DMS 273 treated with DMSO at 0.1 percent for 48 hours (cell line): ENCODE results near the gene KCNMA1.
A peak's percentile ranks its signal among the peaks of the same experiment; 100 is the strongest.

Source experiments
- DNase-seq: peaks from one replicate; lab custom pipeline; 2025; lab: John Stamatoyannopoulos, UW

The KCNMA1 gene

DNA sequence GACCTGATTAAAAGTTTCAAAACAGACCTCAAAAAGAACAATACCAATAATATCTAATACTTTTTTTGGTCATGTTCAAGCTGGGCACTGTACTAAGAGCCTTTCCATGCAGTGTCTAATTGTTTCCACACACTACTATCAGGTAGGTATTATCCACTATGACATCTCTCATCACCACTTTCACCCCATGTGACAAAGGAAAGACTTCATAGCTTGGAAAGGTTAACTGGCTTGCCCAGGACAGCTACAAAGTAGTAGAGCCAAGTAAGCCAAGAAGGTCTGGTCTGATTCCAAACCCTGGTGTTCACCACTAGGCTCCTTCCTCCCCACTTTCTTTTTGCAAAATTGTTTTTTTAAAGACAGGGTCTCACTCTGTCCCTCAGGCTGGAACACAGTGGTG, 400.5 kb downstream of the KCNMA1 start:
- no peak for DNase-seq

DNA sequence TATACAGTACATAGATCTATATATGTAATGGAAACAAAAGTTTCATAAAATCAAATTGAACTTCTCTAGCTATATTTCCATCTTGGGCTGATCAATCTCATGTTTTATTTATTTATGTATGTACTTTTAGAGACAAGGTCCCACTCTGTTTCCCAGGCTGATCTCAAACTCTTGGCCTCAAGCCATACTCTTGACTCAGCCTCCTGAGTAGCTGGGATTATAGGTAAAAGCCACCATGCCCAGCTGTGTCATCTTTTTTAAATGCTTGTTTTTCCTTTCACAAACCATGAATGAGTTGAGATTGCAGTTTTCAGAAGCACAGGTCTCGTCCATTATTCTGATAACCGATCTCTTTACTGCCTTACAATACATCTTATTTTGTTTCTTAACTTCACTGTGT, 400.9 kb downstream of the KCNMA1 start:
- no peak for DNase-seq

- DNase-seq: no peak
Observed at GRCh38 chr10:77236029-77236428, 401.6 kb downstream of the KCNMA1 start.

DNA sequence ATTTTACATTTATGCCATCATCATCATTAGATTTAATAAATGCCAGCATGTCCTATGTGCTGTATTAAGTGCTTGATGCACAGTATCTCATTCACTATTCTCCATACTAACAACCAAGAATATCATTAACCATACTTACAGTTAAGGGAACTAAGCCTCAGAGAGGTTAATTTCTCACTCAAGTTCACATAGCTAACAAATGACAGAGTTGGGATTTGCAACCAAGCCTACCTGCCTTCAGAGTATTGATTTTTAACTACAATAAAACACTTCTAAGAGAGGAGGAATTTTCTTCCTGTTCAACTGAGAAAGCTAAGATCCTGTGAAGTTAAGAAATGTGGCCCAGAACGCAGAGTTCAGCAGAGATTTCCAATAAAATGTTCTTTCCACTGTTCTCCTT, 403.0 kb downstream of the KCNMA1 start:
- DNase-seq: no peak

DNA sequence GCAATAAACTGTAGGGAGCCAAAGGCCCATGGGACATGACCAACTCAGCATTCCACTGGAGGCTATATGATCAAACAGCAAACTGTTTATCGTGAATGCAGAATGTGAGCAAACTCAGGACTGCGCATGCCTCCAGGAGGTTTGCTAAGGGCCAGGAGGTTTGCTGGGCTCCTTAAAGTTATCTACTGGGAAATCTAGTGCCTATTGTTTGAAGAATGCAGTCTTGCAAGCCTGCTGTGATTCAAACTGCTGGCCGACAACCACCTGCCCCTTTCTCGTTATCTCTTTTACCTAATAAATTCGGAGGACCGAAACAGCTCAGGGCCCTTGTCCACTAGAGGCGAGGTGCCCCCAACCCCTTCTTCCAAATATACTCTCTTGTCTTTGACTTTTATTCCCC, 404.1 kb downstream of the KCNMA1 start:
- DNase-seq: no peak

DNA sequence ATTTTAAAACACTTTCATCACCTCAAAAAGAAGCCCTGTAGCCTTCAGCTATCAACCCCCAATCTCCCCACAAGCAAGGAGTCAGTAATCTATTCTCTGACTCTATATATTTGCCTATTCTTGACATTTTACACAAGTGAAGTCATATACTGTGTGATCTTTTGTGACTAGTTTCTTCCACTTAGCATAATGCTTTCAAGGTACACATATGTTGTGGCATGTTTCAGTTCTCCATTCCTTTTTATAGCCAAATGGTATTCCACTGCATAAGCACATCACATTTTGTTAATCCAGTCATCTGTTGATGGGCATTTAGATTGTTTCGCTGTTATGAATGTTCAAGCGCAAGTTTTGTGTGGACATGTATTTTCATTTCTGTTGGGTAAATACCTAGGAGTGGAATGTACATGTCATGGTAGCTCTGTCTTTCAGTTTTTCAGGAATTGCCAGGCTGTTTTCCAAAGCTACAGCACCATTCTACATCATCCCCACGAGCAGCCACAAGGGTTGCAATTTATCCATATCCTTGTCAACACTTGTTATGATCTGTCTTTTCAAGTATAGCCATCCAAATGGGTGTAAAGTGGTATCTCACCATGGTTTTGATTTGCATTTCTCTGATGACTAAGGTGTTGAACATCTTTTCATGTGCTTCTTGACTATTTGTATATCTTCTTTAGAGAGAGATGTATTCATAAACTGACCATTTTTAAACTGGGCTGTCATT, 405.6 kb downstream of the KCNMA1 start:
- no peak for DNase-seq

DNA sequence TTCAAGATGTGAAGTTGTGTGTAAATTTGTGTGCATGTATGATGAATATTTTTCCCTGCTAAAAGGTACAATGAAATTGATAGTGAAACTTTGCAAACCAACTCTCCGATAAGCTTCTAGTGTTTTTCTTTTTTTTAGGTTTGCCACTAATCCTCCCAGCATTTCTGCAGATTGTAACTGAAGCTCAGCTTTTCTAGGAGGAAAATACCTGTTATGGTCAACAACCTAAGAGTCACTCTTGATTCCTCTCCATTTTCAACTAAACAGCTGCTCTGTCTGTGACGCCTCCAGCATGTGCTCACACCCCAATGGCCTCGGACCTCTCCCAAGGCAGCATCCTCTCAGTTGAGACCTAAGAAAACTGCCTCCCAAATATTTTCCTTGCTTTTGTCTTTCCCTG, 406.2 kb downstream of the KCNMA1 start:
- no peak for DNase-seq

DNA sequence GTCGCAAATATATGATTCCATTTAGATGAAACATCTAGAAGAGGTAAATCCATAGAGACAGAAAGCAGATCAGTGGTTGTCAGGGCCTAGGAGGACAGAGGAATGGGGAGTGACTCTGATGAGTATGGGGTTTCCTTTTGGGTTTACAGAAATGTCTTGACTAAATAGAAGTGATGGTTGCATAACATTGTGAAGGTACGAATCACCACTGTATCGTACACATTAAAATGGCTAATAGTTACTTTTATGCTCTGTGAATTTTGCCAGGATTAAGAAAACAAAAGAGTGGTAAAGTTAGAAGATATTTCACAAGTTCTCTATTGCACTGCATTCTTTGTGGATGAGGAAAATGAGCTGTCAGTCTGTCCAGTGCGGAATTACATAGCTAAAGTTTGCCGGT, 407.4 kb downstream of the KCNMA1 start:
- DNase-seq: no peak

GRCh38 chr10:77229704-77230103, 407.9 kb downstream of the KCNMA1 start:
- DNase-seq: no peak

GRCh38 chr10:77228559-77228958, 409.0 kb downstream of the KCNMA1 start:
- DNase-seq: no peak

DNA sequence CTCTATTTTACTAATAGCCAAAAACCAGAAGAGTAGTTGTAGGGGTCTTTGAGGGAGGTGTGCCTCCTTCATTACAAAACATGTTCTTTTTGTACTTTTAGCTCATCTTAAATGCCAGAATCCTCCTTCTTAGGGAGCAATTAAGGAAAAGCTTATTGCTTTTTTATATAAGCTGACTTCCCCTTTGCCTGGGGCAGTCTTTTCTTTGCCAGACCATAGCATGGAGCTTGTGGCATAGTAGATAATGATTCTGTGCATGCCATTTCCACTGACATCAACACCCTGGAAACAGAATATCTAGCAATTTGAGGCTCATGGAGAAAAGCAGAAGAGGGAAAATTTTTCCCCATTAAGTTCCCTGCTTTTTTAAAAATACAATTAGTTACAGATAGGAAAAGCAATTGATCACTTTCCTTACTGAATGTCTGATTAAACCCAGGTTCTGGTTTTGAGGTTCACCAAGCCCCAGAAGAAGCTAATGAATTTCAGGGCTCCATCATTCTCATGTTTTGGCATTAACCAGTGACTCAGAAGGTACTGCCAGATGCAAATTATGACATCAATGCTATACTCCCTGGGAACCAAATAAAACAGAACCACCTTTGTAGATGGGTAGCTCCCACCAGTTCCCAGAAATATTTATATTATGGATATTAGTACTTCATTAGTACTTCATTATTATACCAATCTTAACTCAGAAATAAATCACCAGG, 410.6 kb downstream of the KCNMA1 start:
- DNase-seq: no peak

DNA sequence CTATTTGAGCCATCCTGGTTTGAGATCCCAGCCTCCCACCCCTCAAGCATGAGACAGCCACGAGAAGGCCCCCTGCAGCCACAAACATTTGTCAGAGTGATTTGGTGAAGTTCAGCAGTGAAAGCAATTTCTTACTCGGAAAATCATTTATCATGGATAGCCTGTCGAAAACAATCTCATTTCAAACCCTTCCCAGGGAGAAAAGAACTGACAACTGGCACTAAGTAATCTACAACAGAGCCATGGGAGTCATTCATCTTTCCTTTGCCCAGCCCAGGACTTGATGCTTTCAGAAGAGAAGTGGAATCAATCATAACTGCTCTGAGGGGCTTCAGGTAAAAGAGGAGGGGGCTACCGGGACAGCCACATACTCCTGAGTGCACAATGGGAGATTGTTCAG, 411.2 kb downstream of the KCNMA1 start:
- DNase-seq: no peak

DNA sequence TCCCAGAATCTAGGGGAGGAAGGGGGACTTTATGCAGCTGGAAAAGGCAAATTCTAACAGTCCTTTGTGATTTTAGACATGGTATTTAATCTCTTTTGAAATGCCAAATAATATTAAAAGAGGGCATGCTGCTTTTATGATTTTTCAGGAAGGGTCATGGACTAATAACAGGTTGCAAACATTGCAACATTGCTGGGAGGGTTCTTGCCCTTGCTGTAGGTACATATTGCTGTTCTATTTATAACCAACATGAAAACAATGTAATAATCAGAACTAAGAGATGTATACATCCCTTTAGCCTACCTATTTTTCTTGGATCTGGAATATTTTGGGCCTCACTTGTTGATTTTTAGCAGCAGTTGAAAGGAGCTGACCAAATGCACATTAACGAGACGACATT, 411.6 kb downstream of the KCNMA1 start:
- DNase-seq: no peak

- DNase-seq: peak; percentile 66
Observed at GRCh38 chr10:77223526-77224460, 413.8 kb downstream of the KCNMA1 start.

GRCh38 chr10:77220150-77220549, 417.5 kb downstream of the KCNMA1 start:
- DNase-seq: no peak

DNA sequence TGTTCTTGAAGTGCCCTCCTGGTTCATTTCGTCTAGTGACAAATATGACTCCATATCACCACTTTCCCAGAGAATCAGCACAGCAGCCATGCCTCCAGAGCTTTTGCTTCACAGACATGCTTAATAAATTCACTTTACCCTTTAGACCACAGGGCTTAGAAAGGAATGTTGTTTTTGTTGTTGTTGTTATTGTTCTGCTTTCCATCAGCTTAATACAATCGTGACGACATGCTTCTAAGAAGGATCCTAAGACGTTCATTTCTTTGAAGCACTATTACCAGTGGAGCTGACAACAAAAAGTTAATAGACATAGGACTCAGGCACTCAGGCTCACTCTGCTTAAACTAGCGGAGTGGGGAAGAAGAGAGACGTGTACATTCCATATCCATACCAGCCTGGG, 418.6 kb downstream of the KCNMA1 start:
- no peak for DNase-seq

DNA sequence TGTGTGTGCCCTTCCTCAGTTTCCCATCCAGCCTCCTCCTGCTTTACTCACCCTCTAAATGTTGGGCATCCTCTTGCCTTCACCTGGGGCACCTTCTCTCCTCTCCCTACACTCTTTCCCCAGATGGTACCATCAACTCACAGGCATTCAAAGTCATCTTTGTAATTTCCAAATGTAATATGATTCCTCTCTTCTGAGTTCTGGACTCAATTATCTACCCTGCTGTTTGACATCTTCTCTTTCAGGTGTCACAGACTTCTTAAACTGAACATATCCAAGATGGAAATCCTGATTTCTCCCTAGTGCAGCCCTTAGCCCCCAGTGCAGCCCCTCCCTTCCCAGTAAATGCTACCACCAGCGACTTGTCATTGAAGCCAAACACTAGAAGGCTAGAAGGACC, 422.8 kb downstream of the KCNMA1 start:
- DNase-seq: no peak

GRCh38 chr10:77212632-77213031, 425.0 kb downstream of the KCNMA1 start:
- DNase-seq: no peak

GRCh38 chr10:77210645-77211044, 427.0 kb downstream of the KCNMA1 start:
- DNase-seq: no peak

- no peak for DNase-seq
Observed at GRCh38 chr10:77208684-77209256, 428.8 kb downstream of the KCNMA1 start.

- DNase-seq: no peak
Observed at GRCh38 chr10:77207828-77208185, 429.8 kb downstream of the KCNMA1 start.

- no peak for DNase-seq
Observed at GRCh38 chr10:77207182-77207827, 430.3 kb downstream of the KCNMA1 start.
